Adrenal gland (tissue), 12 donors: ENCODE results near the gene ROCK2. TPM values are rescaled to one million over a fixed set of nuclear protein-coding genes. Genes with fewer than 3 reads are reported as not detected.

Experiments used
- DNase-seq, 7 donors: peaks; one replicate each; pipeline ENCODE4 v3.0.0-alpha.2; 2019 to 2020
- H3K27ac ChIP-seq, 5 donors: fragments of 200-600 bp; sonication (generic) in 4 of 5; 1 replicate in 3 of 5; 2 replicates in 2 of 5; pipeline versions ENCODE4 v1.5.1 to v1.8.0; 2016 to 2020; ENCODE audit warnings: mild to moderate bottlenecking in 1 of 5
- H3K27me3 ChIP-seq: fragments of 200-600 bp; 2 replicates; pipeline ENCODE4 v1.8.0; 2021
- H3K36me3 ChIP-seq, 2 donors: fragments of 200-600 bp; replicated peaks in 1 of 2; 1 replicate in 1 of 2; 2 replicates in 1 of 2; pipeline versions ENCODE4 v1.5.1 to v1.8.0; 2018 to 2022
- H3K4me1 ChIP-seq, 2 donors: fragments of 200-600 bp; replicated peaks in 1 of 2; 1 replicate in 1 of 2; 2 replicates in 1 of 2; pipeline versions ENCODE4 v1.5.1 to v1.8.0; 2018 to 2021
- H3K4me3 ChIP-seq, 4 donors: fragments of 200-600 bp; sonication (generic) in 3 of 4; one replicate each; pipeline ENCODE4 v1.5.1; 2016 to 2018
- H3K9me3 ChIP-seq, 3 donors: fragments of 200-600 bp; sonication (generic) in 1 of 3; replicated peaks in 1 of 3; 1 replicate in 2 of 3; 2 replicates in 1 of 3; pipeline versions ENCODE4 v1.5.1 to v1.8.0; 2016 to 2021
- POLR2A ChIP-seq, 2 donors: fragments of 450-650 bp; IDR thresholded peaks; one replicate each; pipeline ENCODE4 v1.6.1; 2017; ENCODE audit warnings: antibody characterized with exemption in 2 of 2, mild to moderate bottlenecking in 2 of 2, moderate library complexity in 1 of 2
- WGBS, 4 donors: extraction: QIAGEN DNeasy Blood & Tissue Kit in 2 of 4; methylation state at CpG; one replicate each; pipeline versions ENCODE4 v1.1.5 to v1.1.7; 2013 to 2017; 5-methylcytosine and 5-hydroxymethylcytosine counted together
- intact Hi-C, 2 donors: fragments of 100-400 bp; cut with DNase I; formaldehyde crosslinking; loops; one replicate each; pipeline versions ENCODE4 v1.14.1 to v1.15.0; 2022 to 2023
- polyA plus RNA-seq, 3 donors: library from polyadenylated mRNA; stranded (reverse); fragments of 200-250 nt in 2 of 3; fragments of 350-450 nt in 1 of 3; fragmentation: Illumina TruSeq in 1 of 3; extraction: RNeasy Lipid Tissue Mini Kit (QIAGEN cat#74804) in 1 of 3; gene quantifications; one replicate each; pipeline ENCODE4 v1.2.3, GENCODE V29; 2013 to 2014
- total RNA-seq, 9 donors: library from RNA; depleted of rRNA in 4 of 9; stranded (reverse); fragments of >200 nt in 4 of 9; fragments of 120-200 nt in 1 of 9; fragmentation: NEBNext Ultra II Directional in 1 of 9; extraction: Animal tissue kit (Norgen Biotek cat#: 25700) in 1 of 9; gene quantifications; one replicate each; pipeline versions ENCODE4 v1.1.0 to v1.2.4, GENCODE V29; 2013 to 2023
- TF ChIP-seq, protein P1 (sequence below), 6 experiments: fragments of 450-650 bp in 4 of 6; fragments of 200-600 bp in 2 of 6; sonication (generic) in 1 of 6; IDR thresholded peaks; 1 replicate in 5 of 6; 2 replicates in 1 of 6; pipeline versions ENCODE4 v1.5.1 to v1.8.0; 2016 to 2021; ENCODE audit warnings: antibody characterized with exemption in 6 of 6, mild to moderate bottlenecking in 2 of 6, moderate library complexity in 1 of 6
- donor health status: healthy with polysubstance abuse.
- donor health status: Bipolar disorder and iron deficiency.
- donor health status: DM: yes; HTN: yes; CAD: no.
- donor health status: DM: no; HTN: no; CAD: no.
- donor health status: DM: no; HTN: no; CAD: no.
- donor health status: DM: yes; HTN: yes; CAD: no.

Gene ROCK2
- total and polyA plus RNA-seq, 12 donors = 5.0 to 46.6 (median 26.2) TPM

- Histone ChIP-seq H3K4me1 (peaks cover 0 to 3% of the 10 kb centered on the region in 2 donors), H3K36me3 (peaks cover 0 to 22% of the 10 kb centered on the region in 2 donors), H3K4me3 (no peak overlapping the region), H3K27me3 (no peaks in the 10 kb centered on the region), H3K9me3 (no peaks in the 10 kb centered on the region), H3K27ac (no peak overlapping the region)
- 95 to 98% (median 95%) methylated on average over 6 of the region's 6 CpGs for WGBS, 4 donors
- TF ChIP-seq, protein P1, sequence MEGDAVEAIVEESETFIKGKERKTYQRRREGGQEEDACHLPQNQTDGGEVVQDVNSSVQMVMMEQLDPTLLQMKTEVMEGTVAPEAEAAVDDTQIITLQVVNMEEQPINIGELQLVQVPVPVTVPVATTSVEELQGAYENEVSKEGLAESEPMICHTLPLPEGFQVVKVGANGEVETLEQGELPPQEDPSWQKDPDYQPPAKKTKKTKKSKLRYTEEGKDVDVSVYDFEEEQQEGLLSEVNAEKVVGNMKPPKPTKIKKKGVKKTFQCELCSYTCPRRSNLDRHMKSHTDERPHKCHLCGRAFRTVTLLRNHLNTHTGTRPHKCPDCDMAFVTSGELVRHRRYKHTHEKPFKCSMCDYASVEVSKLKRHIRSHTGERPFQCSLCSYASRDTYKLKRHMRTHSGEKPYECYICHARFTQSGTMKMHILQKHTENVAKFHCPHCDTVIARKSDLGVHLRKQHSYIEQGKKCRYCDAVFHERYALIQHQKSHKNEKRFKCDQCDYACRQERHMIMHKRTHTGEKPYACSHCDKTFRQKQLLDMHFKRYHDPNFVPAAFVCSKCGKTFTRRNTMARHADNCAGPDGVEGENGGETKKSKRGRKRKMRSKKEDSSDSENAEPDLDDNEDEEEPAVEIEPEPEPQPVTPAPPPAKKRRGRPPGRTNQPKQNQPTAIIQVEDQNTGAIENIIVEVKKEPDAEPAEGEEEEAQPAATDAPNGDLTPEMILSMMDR (IDR thresholded peaks at IDR 0.05) = no peak
- TF ChIP-seq POLR2A (IDR thresholded peaks at IDR 0.05) = no peak
- intact Hi-C loops = no loop called here
- no peak for DNase-seq
Measured at GRCh38 chr2:11186145-11186544, 158.3 kb downstream of the ROCK2 start.

- 95 to 97% (median 96%) methylated on average over 2 of the region's 2 CpGs for WGBS, 4 donors
Measured at GRCh38 chr2:11182951-11183350, 161.5 kb downstream of the ROCK2 start.

DNA sequence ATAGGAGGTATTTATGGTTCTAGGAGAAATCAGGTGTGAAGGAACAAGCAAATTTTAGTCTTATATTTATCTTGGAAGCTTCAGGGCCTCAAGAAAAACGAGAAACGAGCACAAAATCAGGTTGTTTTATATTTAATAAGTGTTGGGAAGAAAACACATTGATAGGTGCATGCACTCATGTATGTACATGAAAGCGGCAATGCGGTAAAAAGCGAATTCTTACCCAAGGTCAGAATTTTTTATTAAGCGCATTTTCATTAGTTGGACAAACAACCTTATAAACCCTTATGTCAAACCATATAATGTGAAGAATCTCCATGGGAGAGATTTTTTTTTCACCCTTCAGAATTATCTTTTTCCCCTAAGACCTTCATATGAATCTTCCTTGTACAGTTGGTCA lies 163.8 kb downstream of the ROCK2 start:
- peaks cover 0 to 22% of the 10 kb centered on the region in 2 donors for H3K36me3 ChIP-seq
- no peak overlapping the region for H3K4me3 ChIP-seq
- no peaks in the 10 kb centered on the region for H3K4me1 ChIP-seq
- no peak for TF ChIP-seq POLR2A (IDR thresholded peaks at IDR 0.05)
- TF ChIP-seq, protein P1 (IDR thresholded peaks at IDR 0.05) = no peak
- intact Hi-C loops = no loop called here
- no peaks in the 10 kb centered on the region for H3K27me3 ChIP-seq
- no peaks in the 10 kb centered on the region for H3K9me3 ChIP-seq
- DNase-seq = no peak
- 83 to 91% (median 87%) methylated on average over 6 of the region's 6 CpGs for WGBS, 4 donors
- H3K27ac ChIP-seq = no peak overlapping the region

More at GRCh38 chr2:11182951-11183350, 161.5 kb downstream of the ROCK2 start:
- no peaks in the 10 kb centered on the region for H3K27me3 ChIP-seq
- no peak overlapping the region for H3K27ac ChIP-seq
- H3K4me1 ChIP-seq = no peaks in the 10 kb centered on the region
- H3K4me3 ChIP-seq = no peak overlapping the region
- intact Hi-C loops = no loop called here
- H3K9me3 ChIP-seq = no peaks in the 10 kb centered on the region
- TF ChIP-seq, protein P1 (IDR thresholded peaks at IDR 0.05) = no peak
- TF ChIP-seq POLR2A (IDR thresholded peaks at IDR 0.05) = no peak
- no peak for DNase-seq
- H3K36me3 ChIP-seq = peaks cover 0 to 22% of the 10 kb centered on the region in 2 donors

- no peaks in the 10 kb centered on the region for H3K4me1 ChIP-seq
- no peak overlapping the region for H3K4me3 ChIP-seq
- H3K27me3 ChIP-seq = no peaks in the 10 kb centered on the region
- H3K9me3 ChIP-seq = no peaks in the 10 kb centered on the region
- TF ChIP-seq POLR2A (IDR thresholded peaks at IDR 0.05) = no peak
- TF ChIP-seq, protein P1 (IDR thresholded peaks at IDR 0.05) = no peak
- no peak for DNase-seq
- WGBS, 4 donors = 82 to 90% (median 85%) methylated on average over 4 of the region's 4 CpGs
- intact Hi-C loops = no loop called here
- H3K27ac ChIP-seq = no peak overlapping the region
- peaks cover 0 to 16% of the 10 kb centered on the region in 2 donors for H3K36me3 ChIP-seq
Measured at GRCh38 chr2:11179899-11180298, 164.5 kb downstream of the ROCK2 start.
